ENCODE results near the gene ATF6.
"Not testable (repeated sequence)": the region's sequence is repeated elsewhere in the genome, so short reads cannot be mapped to it uniquely, and the experiment has no call there.

The ATF6 gene

GRCh38 chr1:161816201-161816600, 50.1 kb downstream of the ATF6 start:
- Histone ChIP-seq H3K4me3 (ENCODE audit: low read length) (no peak overlapping the region), H3K4me1 (ENCODE audit: insufficient read depth, low read length) (no peaks in the 10 kb centered on the region), H3K27ac (ENCODE audit: low read depth, low read length) (no peak overlapping the region), H3K9ac (ENCODE audit: low read depth, low read length) (no peak overlapping the region), H3K9me3 (ENCODE audit: insufficient read depth, low read depth, low read length) (no peaks in the 10 kb centered on the region), H3K36me3 (ENCODE audit: insufficient read depth, low read length) (peaks cover 8% of the 10 kb centered on the region; the same call in 1 of the 2 replicates), H3K27me3 (ENCODE audit: insufficient read depth, low read length) (no peaks in the 10 kb centered on the region)
- 93% methylated on average over 1 of the region's 1 CpG for WGBS

DNA sequence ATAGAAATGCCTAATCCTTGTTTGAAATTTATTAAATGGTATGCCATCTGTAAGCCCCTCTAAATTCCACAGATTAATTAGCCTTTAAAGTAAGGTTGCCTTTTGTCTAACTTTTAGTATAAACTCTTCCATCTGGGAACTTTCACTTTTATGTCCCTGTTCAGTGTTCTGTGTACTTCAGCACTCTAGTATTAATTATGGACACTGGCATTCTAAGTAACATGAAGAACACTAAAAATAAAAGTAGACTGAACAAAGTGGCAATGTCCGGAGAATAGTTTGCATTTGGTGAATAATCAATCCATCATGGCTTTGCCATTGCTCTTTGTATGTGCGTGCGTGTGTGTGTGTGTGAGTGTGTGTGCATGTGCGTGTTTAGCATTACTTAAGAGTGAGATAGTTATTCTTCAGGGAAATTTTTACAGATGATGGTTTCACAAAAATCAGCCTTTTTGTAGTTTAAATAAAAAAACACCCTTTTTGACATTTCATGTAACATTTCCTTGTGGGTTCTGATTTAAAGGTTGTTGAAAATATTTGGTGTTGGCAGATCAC, 51.1 kb downstream of the ATF6 start:
- WGBS = 96% methylated on average over 4 of the region's 4 CpGs
- Histone ChIP-seq H3K9me3 (ENCODE audit: insufficient read depth, low read depth, low read length) (no peaks in the 10 kb centered on the region), H3K9ac (ENCODE audit: low read depth, low read length) (no peak overlapping the region), H3K27me3 (ENCODE audit: insufficient read depth, low read length) (no peaks in the 10 kb centered on the region), H3K36me3 (ENCODE audit: insufficient read depth, low read length) (peaks cover 12% of the 10 kb centered on the region; the same call in 1 of the 2 replicates), H3K27ac (ENCODE audit: low read depth, low read length) (no peak overlapping the region), H3K4me3 (ENCODE audit: low read length) (no peak overlapping the region), H3K4me1 (ENCODE audit: insufficient read depth, low read length) (no peaks in the 10 kb centered on the region)

DNA sequence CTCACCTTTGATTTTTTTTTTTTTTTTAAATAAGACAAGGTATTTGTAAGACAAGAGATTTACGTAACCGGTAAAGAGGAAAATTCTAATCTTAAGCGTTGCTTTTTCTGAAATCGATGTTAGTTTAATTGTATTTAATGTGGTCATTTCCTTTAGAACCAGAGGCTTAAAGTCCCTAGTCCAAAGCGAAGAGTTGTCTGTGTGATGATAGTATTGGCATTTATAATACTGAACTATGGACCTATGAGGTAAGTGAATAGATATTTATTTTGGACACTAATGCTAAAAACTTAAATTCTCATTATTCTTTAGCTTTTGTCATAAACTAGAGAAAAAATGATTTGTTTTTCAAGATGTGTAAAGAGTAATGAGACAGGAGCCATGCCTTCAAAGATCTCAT, 54.8 kb downstream of the ATF6 start:
- Histone ChIP-seq H3K27ac (ENCODE audit: low read depth, low read length) (no peak overlapping the region), H3K4me3 (ENCODE audit: low read length) (no peak overlapping the region), H3K27me3 (ENCODE audit: insufficient read depth, low read length) (no peaks in the 10 kb centered on the region), H3K9me3 (ENCODE audit: insufficient read depth, low read depth, low read length) (no peaks in the 10 kb centered on the region), H3K36me3 (ENCODE audit: insufficient read depth, low read length) (peaks cover 12% of the 10 kb centered on the region; the same call in 1 of the 2 replicates), H3K9ac (ENCODE audit: low read depth, low read length) (no peak overlapping the region), H3K4me1 (ENCODE audit: insufficient read depth, low read length) (no peaks in the 10 kb centered on the region)
- 98% methylated on average over 5 of the region's 5 CpGs for WGBS

GRCh38 chr1:161824618-161825017, 58.5 kb downstream of the ATF6 start:
- no peaks in the 10 kb centered on the region for H3K9me3 ChIP-seq (ENCODE audit: insufficient read depth, low read depth, low read length)
- no CpG with 5 or more reads among the region's 1 CpG for WGBS

DNA sequence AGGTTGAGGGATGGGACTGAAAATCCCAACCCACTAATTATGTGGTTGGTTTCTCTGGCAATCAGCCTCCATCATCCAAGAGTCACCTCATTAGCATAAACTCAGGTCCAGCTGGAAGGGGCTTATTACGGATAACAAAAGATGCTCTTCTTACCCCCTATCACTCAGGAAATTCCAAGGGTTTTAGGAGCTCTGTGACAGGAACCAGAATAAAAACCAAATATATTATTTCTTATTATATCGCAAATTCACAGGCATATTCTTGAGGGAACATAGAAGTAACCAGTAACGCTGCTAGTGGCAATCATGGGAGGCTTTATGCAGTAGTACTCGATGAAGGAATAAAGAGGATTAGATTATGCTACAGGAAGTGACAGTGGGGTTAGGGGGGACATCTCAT, 59.7 kb downstream of the ATF6 start:
- H3K27ac ChIP-seq (ENCODE audit: low read depth, low read length) = no peak overlapping the region
- WGBS = 96% methylated on average over 4 of the region's 4 CpGs
- H3K36me3 ChIP-seq (ENCODE audit: insufficient read depth, low read length) = peaks cover 8% of the 10 kb centered on the region; the same call in 1 of the 2 replicates
- H3K9me3 ChIP-seq (ENCODE audit: insufficient read depth, low read depth, low read length) = no peaks in the 10 kb centered on the region
- H3K27me3 ChIP-seq (ENCODE audit: insufficient read depth, low read length) = no peaks in the 10 kb centered on the region
- H3K4me3 ChIP-seq (ENCODE audit: low read length) = no peak overlapping the region
- H3K4me1 ChIP-seq (ENCODE audit: insufficient read depth, low read length) = no peaks in the 10 kb centered on the region
- H3K9ac ChIP-seq (ENCODE audit: low read depth, low read length) = no peak overlapping the region

More at GRCh38 chr1:161824618-161825017, 58.5 kb downstream of the ATF6 start:
- no peak overlapping the region for H3K4me3 ChIP-seq (ENCODE audit: low read length)
- no peak overlapping the region for H3K9ac ChIP-seq (ENCODE audit: low read depth, low read length)
- no peaks in the 10 kb centered on the region for H3K27me3 ChIP-seq (ENCODE audit: insufficient read depth, low read length)
- no peaks in the 10 kb centered on the region for H3K4me1 ChIP-seq (ENCODE audit: insufficient read depth, low read length)
- H3K36me3 ChIP-seq (ENCODE audit: insufficient read depth, low read length) = peaks cover 11% of the 10 kb centered on the region; the same call in 1 of the 2 replicates
- H3K27ac ChIP-seq (ENCODE audit: low read depth, low read length) = no peak overlapping the region

DNA sequence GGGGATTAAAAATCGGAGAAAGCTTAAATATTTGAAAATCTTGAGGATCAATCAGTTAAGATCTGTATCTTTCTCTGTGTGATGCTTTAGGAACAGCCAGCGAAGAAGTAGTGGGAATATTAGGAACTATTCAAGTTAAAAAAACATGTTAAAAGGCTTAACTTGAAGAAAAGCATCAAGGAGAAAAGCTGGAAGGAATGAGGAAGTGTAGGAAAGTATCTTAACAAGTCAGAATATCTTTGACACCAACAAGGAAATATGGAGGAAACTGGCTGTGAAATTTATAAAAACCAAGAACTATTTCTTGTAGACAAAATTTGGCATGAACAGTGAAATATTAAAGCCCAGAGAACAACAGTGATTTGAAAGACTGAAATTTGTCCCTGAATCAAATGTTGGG, 60.4 kb downstream of the ATF6 start:
- WGBS = 96% methylated on average over 2 of the region's 2 CpGs
- Histone ChIP-seq H3K36me3 (ENCODE audit: insufficient read depth, low read length) (peaks cover 2% of the 10 kb centered on the region; the same call in 1 of the 2 replicates), H3K27me3 (ENCODE audit: insufficient read depth, low read length) (no peaks in the 10 kb centered on the region), H3K9ac (ENCODE audit: low read depth, low read length) (no peak overlapping the region), H3K9me3 (ENCODE audit: insufficient read depth, low read depth, low read length) (no peaks in the 10 kb centered on the region), H3K4me1 (ENCODE audit: insufficient read depth, low read length) (no peaks in the 10 kb centered on the region), H3K27ac (ENCODE audit: low read depth, low read length) (no peak overlapping the region), H3K4me3 (ENCODE audit: low read length) (no peak overlapping the region)

- WGBS = 93% methylated on average over 2 of the region's 2 CpGs
- H3K4me3 ChIP-seq (ENCODE audit: low read length) = no peak overlapping the region
- no peaks in the 10 kb centered on the region; the same call in 1 of the 2 replicates for H3K9me3 ChIP-seq (ENCODE audit: insufficient read depth, low read depth, low read length)
- H3K27ac ChIP-seq (ENCODE audit: low read depth, low read length) = no peak overlapping the region
- no peaks in the 10 kb centered on the region for H3K27me3 ChIP-seq (ENCODE audit: insufficient read depth, low read length)
- no peaks in the 10 kb centered on the region for H3K4me1 ChIP-seq (ENCODE audit: insufficient read depth, low read length)
- H3K36me3 ChIP-seq (ENCODE audit: insufficient read depth, low read length) = no peaks in the 10 kb centered on the region
- no peak overlapping the region for H3K9ac ChIP-seq (ENCODE audit: low read depth, low read length)
Observed at GRCh38 chr1:161827786-161828185, 61.7 kb downstream of the ATF6 start.

GRCh38 chr1:161832299-161832907, 66.3 kb downstream of the ATF6 start:
- not testable (repeated sequence) for H3K27me3 ChIP-seq (ENCODE audit: insufficient read depth, low read length); H3K27ac ChIP-seq (ENCODE audit: low read depth, low read length); H3K36me3 ChIP-seq (ENCODE audit: insufficient read depth, low read length); H3K4me3 ChIP-seq (ENCODE audit: low read length); H3K9ac ChIP-seq (ENCODE audit: low read depth, low read length); H3K9me3 ChIP-seq (ENCODE audit: insufficient read depth, low read depth, low read length); H3K4me1 ChIP-seq (ENCODE audit: insufficient read depth, low read length)
- WGBS = 94% methylated on average over 10 of the region's 10 CpGs

DNA sequence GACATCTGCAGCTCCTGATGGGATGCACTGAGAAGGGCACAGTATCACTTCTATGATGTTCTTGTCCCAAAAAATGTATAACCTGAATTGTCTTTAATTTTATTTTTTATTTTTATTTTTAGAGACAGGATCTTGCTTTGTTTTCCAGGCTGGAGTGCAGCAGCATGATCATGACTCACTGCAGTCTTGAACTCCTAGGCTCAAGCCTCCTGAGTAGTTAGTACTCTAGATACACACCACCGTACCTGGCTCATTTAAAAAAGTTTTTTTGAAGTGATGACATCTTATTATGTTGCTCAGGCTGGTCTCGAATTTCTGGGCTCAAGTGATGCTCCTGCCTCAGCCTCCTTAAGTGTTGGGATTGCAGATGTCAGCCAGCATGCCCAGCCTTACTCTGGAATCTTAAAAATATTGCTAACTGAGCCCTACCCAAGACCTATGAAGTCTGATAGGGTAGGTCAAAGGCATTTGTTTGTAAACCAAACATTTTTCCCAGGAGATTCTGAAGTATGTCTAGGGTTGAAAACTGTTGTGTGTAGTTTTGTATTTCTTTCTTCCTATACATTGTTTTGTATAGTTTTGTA, 68.9 kb downstream of the ATF6 start:
- Histone ChIP-seq H3K27me3 (ENCODE audit: insufficient read depth, low read length) (no peaks in the 10 kb centered on the region), H3K4me3 (ENCODE audit: low read length) (no peak overlapping the region), H3K9ac (ENCODE audit: low read depth, low read length) (no peak overlapping the region), H3K9me3 (ENCODE audit: insufficient read depth, low read depth, low read length) (no peaks in the 10 kb centered on the region; the same call in 1 of the 2 replicates), H3K27ac (ENCODE audit: low read depth, low read length) (no peak overlapping the region), H3K4me1 (ENCODE audit: insufficient read depth, low read length) (no peaks in the 10 kb centered on the region), H3K36me3 (ENCODE audit: insufficient read depth, low read length) (no peaks in the 10 kb centered on the region; the same call in 1 of the 2 replicates)
- 89% methylated on average over 2 of the region's 2 CpGs for WGBS

GRCh38 chr1:161836018-161836417, 69.9 kb downstream of the ATF6 start:
- 95% methylated on average over 5 of the region's 5 CpGs for WGBS
- no peak overlapping the region for H3K4me3 ChIP-seq (ENCODE audit: low read length)
- no peaks in the 10 kb centered on the region for H3K27me3 ChIP-seq (ENCODE audit: insufficient read depth, low read length)
- no peaks in the 10 kb centered on the region for H3K4me1 ChIP-seq (ENCODE audit: insufficient read depth, low read length)
- H3K27ac ChIP-seq (ENCODE audit: low read depth, low read length) = no peak overlapping the region
- H3K36me3 ChIP-seq (ENCODE audit: insufficient read depth, low read length) = no peaks in the 10 kb centered on the region; the same call in 1 of the 2 replicates
- H3K9ac ChIP-seq (ENCODE audit: low read depth, low read length) = no peak overlapping the region
- no peaks in the 10 kb centered on the region; the same call in 1 of the 2 replicates for H3K9me3 ChIP-seq (ENCODE audit: insufficient read depth, low read depth, low read length)

DNA sequence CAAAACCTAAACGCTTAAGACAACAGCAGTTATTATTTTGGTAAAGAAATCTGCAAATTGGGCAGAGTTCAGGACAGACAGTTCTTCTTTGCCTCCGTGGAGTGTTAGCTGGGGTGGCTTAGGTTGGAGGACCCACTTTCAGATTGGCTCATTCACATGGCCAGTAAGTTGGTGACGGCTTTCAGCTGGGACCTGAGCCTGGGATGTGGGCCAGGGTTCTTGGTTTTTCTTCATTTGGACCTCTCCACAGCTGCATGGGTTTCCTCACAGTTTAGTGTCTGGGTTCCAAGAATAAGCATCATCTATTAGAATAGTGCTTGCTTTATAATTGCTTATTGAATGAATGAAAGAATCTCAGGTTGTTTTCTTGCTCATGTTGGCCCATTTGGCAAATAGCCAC, 72.2 kb downstream of the ATF6 start:
- no peaks in the 10 kb centered on the region for H3K27me3 ChIP-seq (ENCODE audit: insufficient read depth, low read length)
- H3K27ac ChIP-seq (ENCODE audit: low read depth, low read length) = no peak overlapping the region
- no peak overlapping the region for H3K4me3 ChIP-seq (ENCODE audit: low read length)
- no peaks in the 10 kb centered on the region; the same call in 1 of the 2 replicates for H3K36me3 ChIP-seq (ENCODE audit: insufficient read depth, low read length)
- WGBS = 94% methylated on average over 3 of the region's 3 CpGs
- no peaks in the 10 kb centered on the region for H3K4me1 ChIP-seq (ENCODE audit: insufficient read depth, low read length)
- H3K9me3 ChIP-seq (ENCODE audit: insufficient read depth, low read depth, low read length) = no peaks in the 10 kb centered on the region
- H3K9ac ChIP-seq (ENCODE audit: low read depth, low read length) = no peak overlapping the region
